Measurements from ENCODE around the gene AICDA. TPM values are rescaled to one million over a fixed set of nuclear protein-coding genes. Genes with fewer than 3 reads are reported as not detected.
"Not testable (repeated sequence)": the region's sequence is repeated elsewhere in the genome, so short reads cannot be mapped to it uniquely, and the experiment has no call there.

The AICDA gene
- total RNA-seq, 1 donor from 2014 or later, result 0.10 TPM

DNA sequence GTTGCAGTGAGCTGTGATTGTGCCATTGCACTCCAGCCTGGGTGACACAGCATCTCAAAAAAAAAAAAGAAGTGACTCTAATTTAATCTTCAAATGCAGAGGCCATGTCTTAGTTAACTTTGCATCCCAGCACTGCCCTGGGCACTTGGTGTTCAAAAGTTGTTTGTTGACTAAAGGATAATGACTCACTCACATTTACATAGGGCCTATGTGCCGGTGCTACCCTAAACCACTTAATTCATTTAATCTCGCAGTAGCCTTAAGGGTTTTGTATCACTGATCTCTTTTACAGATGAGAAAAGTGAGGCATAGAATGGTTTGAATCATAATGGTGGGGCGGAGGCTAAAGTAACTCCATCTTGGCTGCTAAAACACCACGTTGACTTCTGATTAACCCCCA lies 26.3 kb upstream of the AICDA start:
- Mint-ChIP-seq H3K4me1 (ENCODE audit: unreplicated experiment) (peaks cover 12% of the 10 kb centered on the region), H3K4me3 (ENCODE audit: unreplicated experiment) (no peak overlapping the region), H3K9me3 (ENCODE audit: unreplicated experiment) (no peaks in the 10 kb centered on the region), H3K27me3 (ENCODE audit: unreplicated experiment) (peaks cover 1% of the 10 kb centered on the region), H3K27ac (ENCODE audit: unreplicated experiment) (no peak overlapping the region), H3K36me3 (ENCODE audit: low read depth, unreplicated experiment) (no peaks in the 10 kb centered on the region)
- TF ChIP-seq, protein P1, sequence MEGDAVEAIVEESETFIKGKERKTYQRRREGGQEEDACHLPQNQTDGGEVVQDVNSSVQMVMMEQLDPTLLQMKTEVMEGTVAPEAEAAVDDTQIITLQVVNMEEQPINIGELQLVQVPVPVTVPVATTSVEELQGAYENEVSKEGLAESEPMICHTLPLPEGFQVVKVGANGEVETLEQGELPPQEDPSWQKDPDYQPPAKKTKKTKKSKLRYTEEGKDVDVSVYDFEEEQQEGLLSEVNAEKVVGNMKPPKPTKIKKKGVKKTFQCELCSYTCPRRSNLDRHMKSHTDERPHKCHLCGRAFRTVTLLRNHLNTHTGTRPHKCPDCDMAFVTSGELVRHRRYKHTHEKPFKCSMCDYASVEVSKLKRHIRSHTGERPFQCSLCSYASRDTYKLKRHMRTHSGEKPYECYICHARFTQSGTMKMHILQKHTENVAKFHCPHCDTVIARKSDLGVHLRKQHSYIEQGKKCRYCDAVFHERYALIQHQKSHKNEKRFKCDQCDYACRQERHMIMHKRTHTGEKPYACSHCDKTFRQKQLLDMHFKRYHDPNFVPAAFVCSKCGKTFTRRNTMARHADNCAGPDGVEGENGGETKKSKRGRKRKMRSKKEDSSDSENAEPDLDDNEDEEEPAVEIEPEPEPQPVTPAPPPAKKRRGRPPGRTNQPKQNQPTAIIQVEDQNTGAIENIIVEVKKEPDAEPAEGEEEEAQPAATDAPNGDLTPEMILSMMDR (IDR thresholded peaks at IDR 0.05; ENCODE audit: unreplicated experiment), result no peak
- no peak for DNase-seq (ENCODE audit: low spot score)

- Mint-ChIP-seq H3K27ac (ENCODE audit: unreplicated experiment) (no peak overlapping the region), H3K4me1 (ENCODE audit: unreplicated experiment) (peaks cover 12% of the 10 kb centered on the region), H3K27me3 (ENCODE audit: unreplicated experiment) (peaks cover 1% of the 10 kb centered on the region), H3K36me3 (ENCODE audit: low read depth, unreplicated experiment) (no peaks in the 10 kb centered on the region), H3K4me3 (ENCODE audit: unreplicated experiment) (no peak overlapping the region), H3K9me3 (ENCODE audit: unreplicated experiment) (no peaks in the 10 kb centered on the region)
- no peak for DNase-seq (ENCODE audit: low spot score)
- TF ChIP-seq, protein P1 (IDR thresholded peaks at IDR 0.05; ENCODE audit: unreplicated experiment), result no peak
Observed at GRCh38 chr12:8637666-8638065, 25.0 kb upstream of the AICDA start.

DNA sequence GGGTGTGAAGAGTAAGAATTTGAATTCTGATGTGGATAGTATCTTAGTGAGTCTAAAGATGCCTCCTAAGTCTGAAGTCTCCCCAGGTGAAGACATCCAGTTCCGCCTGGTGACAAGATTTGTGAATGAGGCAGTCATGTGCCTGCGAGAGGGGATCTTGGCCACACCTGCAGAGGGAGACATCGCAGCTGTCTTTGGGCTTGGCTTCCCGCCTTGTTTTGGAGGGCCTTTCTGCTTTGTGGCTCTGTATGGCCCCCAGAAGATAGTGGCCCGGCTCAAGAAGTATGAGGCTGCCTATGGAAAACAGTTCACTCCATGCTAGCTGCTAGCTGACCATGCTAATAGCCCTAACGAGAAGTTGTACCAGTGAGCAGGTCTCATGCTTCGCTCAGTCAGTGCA lies 24.6 kb upstream of the AICDA start:
- no peak for DNase-seq (ENCODE audit: low spot score)
- H3K4me1 Mint-ChIP-seq (ENCODE audit: unreplicated experiment), result peaks cover 12% of the 10 kb centered on the region
- no peak overlapping the region for H3K4me3 Mint-ChIP-seq (ENCODE audit: unreplicated experiment)
- no peaks in the 10 kb centered on the region for H3K9me3 Mint-ChIP-seq (ENCODE audit: unreplicated experiment)
- H3K27ac Mint-ChIP-seq (ENCODE audit: unreplicated experiment), result no peak overlapping the region
- no peaks in the 10 kb centered on the region for H3K36me3 Mint-ChIP-seq (ENCODE audit: low read depth, unreplicated experiment)
- H3K27me3 Mint-ChIP-seq (ENCODE audit: unreplicated experiment), result peaks cover 1% of the 10 kb centered on the region
- TF ChIP-seq, protein P1 (IDR thresholded peaks at IDR 0.05; ENCODE audit: unreplicated experiment), result no peak

DNA sequence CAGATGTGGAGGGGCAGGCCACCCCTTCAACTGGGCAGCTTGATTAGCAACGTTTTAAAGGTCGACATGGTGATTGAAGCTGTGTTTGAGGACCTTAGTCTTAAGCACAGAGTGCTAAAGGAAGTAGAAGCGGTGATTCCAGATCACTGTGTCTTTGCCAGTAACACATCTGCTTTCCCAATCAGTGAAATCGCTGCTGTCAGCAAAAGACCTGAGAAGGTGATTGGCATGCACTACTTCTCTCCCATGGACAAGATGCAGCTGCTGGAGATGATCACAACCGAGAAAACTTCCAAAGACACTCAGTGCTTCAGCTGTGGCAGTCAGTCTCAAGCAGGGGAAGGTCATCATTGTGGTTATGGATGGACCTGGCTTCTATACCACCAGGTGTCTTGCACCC lies 23.9 kb upstream of the AICDA start:
- Mint-ChIP-seq H3K9me3 (ENCODE audit: unreplicated experiment) (no peaks in the 10 kb centered on the region), H3K27ac (ENCODE audit: unreplicated experiment) (no peak overlapping the region)

DNA sequence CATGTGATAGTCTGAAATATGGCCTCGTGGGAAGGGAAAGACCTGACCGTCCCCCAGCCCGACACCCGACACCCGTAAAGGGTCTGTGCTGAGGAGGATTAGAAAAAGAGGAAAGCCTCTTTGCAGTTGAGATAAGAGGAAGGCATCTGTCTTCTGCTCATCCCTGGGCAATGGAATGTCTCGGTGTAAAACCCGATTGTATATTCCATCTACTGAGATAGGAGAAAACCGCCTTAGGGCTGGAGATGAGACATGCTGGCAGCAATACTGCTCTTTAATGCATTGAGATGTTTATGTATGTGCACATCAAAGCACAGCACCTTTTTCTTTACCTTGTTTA lies 23.3 kb upstream of the AICDA start:
- H3K9me3 Mint-ChIP-seq (ENCODE audit: unreplicated experiment); H3K36me3 Mint-ChIP-seq (ENCODE audit: low read depth, unreplicated experiment); DNase-seq (ENCODE audit: low spot score); H3K4me3 Mint-ChIP-seq (ENCODE audit: unreplicated experiment); H3K27me3 Mint-ChIP-seq (ENCODE audit: unreplicated experiment); H3K27ac Mint-ChIP-seq (ENCODE audit: unreplicated experiment): not testable (repeated sequence)
- peaks cover 12% of the 10 kb centered on the region for H3K4me1 Mint-ChIP-seq (ENCODE audit: unreplicated experiment)

More for the DNA sequence above, 23.9 kb upstream of the AICDA start:
- DNase-seq (ENCODE audit: low spot score), result no peak
- Mint-ChIP-seq H3K36me3 (ENCODE audit: low read depth, unreplicated experiment) (no peaks in the 10 kb centered on the region), H3K4me1 (ENCODE audit: unreplicated experiment) (peaks cover 12% of the 10 kb centered on the region), H3K27me3 (ENCODE audit: unreplicated experiment) (no peaks in the 10 kb centered on the region), H3K4me3 (ENCODE audit: unreplicated experiment) (no peak overlapping the region)
- TF ChIP-seq, protein P1 (IDR thresholded peaks at IDR 0.05; ENCODE audit: unreplicated experiment), result no peak

DNA sequence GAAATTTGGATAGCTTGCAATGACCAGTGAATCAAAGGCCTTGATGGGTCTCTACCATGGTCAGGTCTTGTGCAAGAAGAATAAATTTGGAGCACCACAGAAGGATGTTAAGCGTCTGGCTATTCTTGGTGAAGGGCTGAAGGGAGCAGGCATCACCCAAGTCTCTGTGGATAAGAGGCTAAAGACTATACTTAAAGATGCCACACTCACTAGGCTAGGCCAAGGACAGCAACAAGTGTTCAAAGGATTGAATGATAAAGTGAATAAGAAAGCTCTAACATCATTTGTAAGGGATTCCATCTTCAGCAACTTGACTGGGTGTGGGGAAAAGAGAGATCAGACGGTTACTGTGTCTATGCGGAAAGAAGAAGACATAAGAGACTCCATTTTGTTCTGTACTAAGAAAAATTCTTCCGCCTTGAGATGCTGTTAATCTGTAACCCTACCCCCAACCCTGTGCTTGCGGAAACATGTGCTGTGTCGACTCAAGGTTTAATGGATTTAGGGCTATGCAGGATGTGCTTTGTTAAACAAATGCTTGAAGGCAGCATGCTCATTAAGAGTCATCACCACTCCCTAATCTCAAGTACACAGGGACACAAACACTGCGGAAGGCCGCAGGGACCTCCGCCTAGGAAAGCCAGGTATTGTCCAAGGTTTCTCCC lies 22.8 kb upstream of the AICDA start:
- not testable (repeated sequence) for H3K9me3 Mint-ChIP-seq (ENCODE audit: unreplicated experiment); H3K4me3 Mint-ChIP-seq (ENCODE audit: unreplicated experiment); DNase-seq (ENCODE audit: low spot score); H3K27ac Mint-ChIP-seq (ENCODE audit: unreplicated experiment); H3K27me3 Mint-ChIP-seq (ENCODE audit: unreplicated experiment); H3K36me3 Mint-ChIP-seq (ENCODE audit: low read depth, unreplicated experiment)
- H3K4me1 Mint-ChIP-seq (ENCODE audit: unreplicated experiment), result peaks cover 12% of the 10 kb centered on the region
